ENCODE results near the gene SMIM29. TPM values are rescaled to one million over a fixed set of nuclear protein-coding genes. Genes with fewer than 3 reads are reported as not detected.

The SMIM29 gene
- total RNA-seq, 1 experiment from 2014 or later = 25.1 TPM

- Histone ChIP-seq H3K9ac (ENCODE audit: low read length) (no peak overlapping the region), H2AFZ (ENCODE audit: low read depth, low read length, poor library complexity, severe bottlenecking) (no peak overlapping the region), H3K36me3 (ENCODE audit: control insufficient read depth in 1 of 2, insufficient read depth in 2 of 2, low read length in 2 of 2) (no peaks in the 10 kb centered on the region), H3K9me3 (ENCODE audit: control insufficient read depth in 1 of 2, insufficient read depth in 1 of 2, low read depth in 1 of 2, low read length in 2 of 2) (no peaks in the 10 kb centered on the region), H3K9me2 (ENCODE audit: insufficient read depth) (no peaks in the 10 kb centered on the region), H3K27ac (ENCODE audit: low read depth, low read length) (no peak overlapping the region), H3K4me1 (ENCODE audit: control insufficient read depth in 1 of 2, insufficient read depth in 2 of 2, low read length in 2 of 2) (no peaks in the 10 kb centered on the region), H4K20me1 (ENCODE audit: insufficient read depth) (no peaks in the 10 kb centered on the region), H3K4me3 (replicated peaks in 1 of 2; ENCODE audit: low read depth in 1 of 2, low read length in 2 of 2) (no peak overlapping the region), H3K27me3 (ENCODE audit: insufficient read depth, low read length) (no peaks in the 10 kb centered on the region), H3K79me2 (ENCODE audit: insufficient read depth, low read length) (no peaks in the 10 kb centered on the region), H3K4me2 (ENCODE audit: low read length) (no peak overlapping the region)
- RAD21 ChIA-PET (ENCODE audit: low non-redundant PET in 1 of 2, low total read pairs in 2 of 2, uncharacterized antibody in 2 of 2, unreplicated experiment in 2 of 2) = no interaction called here
- TF ChIP-seq ZBTB33 (IDR thresholded peaks at IDR 0.05; ENCODE audit: extremely low read depth, insufficient replicate concordance, low read length) = no peak
- TF ChIP-seq ZFX (IDR thresholded peaks at IDR 0.05) = no peak
- TF ChIP-seq EGR1 (IDR thresholded peaks at IDR 0.05; ENCODE audit: low read depth) = no peak
- no peak for TF ChIP-seq MAX (IDR thresholded peaks at IDR 0.05)
- no peak for TF ChIP-seq EZH2phosphoT487 (IDR thresholded peaks at IDR 0.05; ENCODE audit: borderline replicate concordance)
- no peak for TF ChIP-seq SP1 (IDR thresholded peaks at IDR 0.05; ENCODE audit: low read depth)
- TF ChIP-seq CTCF (IDR thresholded peaks at IDR 0.05 in 2 of 3, conservative IDR thresholded peaks at IDR 0.05 in 1 of 3; ENCODE audit: borderline replicate concordance in 1 of 3, insufficient read depth in 1 of 3, low read depth in 2 of 3, low read length in 2 of 3) = no peak
- TF ChIP-seq CEBPB (IDR thresholded peaks at IDR 0.05; ENCODE audit: low read depth) = no peak
- TF ChIP-seq JUND (IDR thresholded peaks at IDR 0.05) = no peak
- TF ChIP-seq REST (IDR thresholded peaks at IDR 0.05; ENCODE audit: low read depth) = no peak
- TF ChIP-seq TCF7L2 (IDR thresholded peaks at IDR 0.05; ENCODE audit: borderline replicate concordance, extremely low read depth, insufficient read depth, insufficient read length) = no peak
- no peak for TF ChIP-seq YY1 (IDR thresholded peaks at IDR 0.05; ENCODE audit: extremely low read depth, insufficient replicate concordance, low read depth, low read length)
- TF ChIP-seq SIN3A (IDR thresholded peaks at IDR 0.05; ENCODE audit: low read depth) = no peak
- no peak for TF ChIP-seq CBX3 (IDR thresholded peaks at IDR 0.05; ENCODE audit: low read depth)
- no peak for TF ChIP-seq SRF (IDR thresholded peaks at IDR 0.05; ENCODE audit: low read depth)
- no peak for TF ChIP-seq ZNF274 (IDR thresholded peaks at IDR 0.05; ENCODE audit: low read depth, low read length)
- DNase-seq (ENCODE audit: low read depth, low spot score) (no peak), ATAC-seq (no peak)
- POLR2A ChIA-PET = no interaction called here
- BruUV-seq (replicated peaks) = no TSS peak
- CTCF ChIA-PET = no interaction called here
- intact Hi-C loops (cut with micrococcal nuclease) = no loop called here
These were observed 10.8 kb upstream of the SMIM29 start for GRCh38 chr6:34259529-34260069.
